Testis (tissue), 2 donors: ENCODE results near the gene ERBB4.

Experiments
- CTCF ChIP-seq, 3 experiments: fragments of 450-650 bp in 2 of 3; fragments of 200-600 bp in 1 of 3; sonication (generic) in 1 of 3; IDR thresholded peaks; one replicate each; pipeline ENCODE4 v1.5.1; 2016 to 2019; ENCODE audit warnings: antibody characterized with exemption in 3 of 3, mild to moderate bottlenecking in 2 of 3, moderate library complexity in 1 of 3
- POLR2A ChIP-seq: fragments of 450-650 bp; IDR thresholded peaks from one replicate; pipeline ENCODE4 v1.6.1; 2017; ENCODE audit warnings: antibody characterized with exemption, mild to moderate bottlenecking, moderate library complexity

- no peak for TF ChIP-seq CTCF (IDR thresholded peaks at IDR 0.05)
- TF ChIP-seq POLR2A = no peak
Observed at GRCh38 chr2:212066546-212066945, 472.1 kb downstream of the ERBB4 start.
